OCI-LY3 (cell line): ENCODE data around the gene ZBTB16.

Experiments
- CTCF ChIP-seq: fragments of 200-600, 300-600 bp; sonication (generic); IDR thresholded peaks from 2 replicates; pipeline ENCODE4 v1.5.1; 2014; ENCODE audit warnings: antibody characterized with exemption, low read length, low read depth
- EZH2phosphoT487 ChIP-seq: fragments of 200-600 bp; shearing (Covaris generic); IDR thresholded peaks from 2 replicates; pipeline ENCODE4 v1.6.1; 2018; ENCODE audit warnings: antibody characterized with exemption, mixed run types, low read depth

GRCh38 chr11:114061048-114061680 is 1.7 kb downstream of the ZBTB16 start:
- no peak for TF ChIP-seq CTCF
- no peak for TF ChIP-seq EZH2phosphoT487
